Ascending aorta (tissue), 2 donors: ENCODE results near the gene STAB1. TPM values are rescaled to one million over a fixed set of nuclear protein-coding genes. Genes with fewer than 3 reads are reported as not detected.

ENCODE experiments used
- DNase-seq, 2 donors: peaks; one replicate each; pipeline ENCODE4 v3.0.0-alpha.2; 2019; ENCODE audit warnings: low spot score in 2 of 2
- H3K27ac ChIP-seq, 2 donors: fragments of 200-600 bp; sonication (generic); one replicate each; pipeline ENCODE4 v1.5.1; 2016 to 2017; ENCODE audit warnings: mild to moderate bottlenecking in 1 of 2
- H3K27me3 ChIP-seq: fragments of 200-600 bp; sonication (generic); one replicate; pipeline ENCODE4 v1.5.1; 2017
- H3K36me3 ChIP-seq, 2 donors: fragments of 200-600 bp; sonication (generic); one replicate each; pipeline ENCODE4 v1.5.1; 2016
- H3K4me1 ChIP-seq, 2 donors: fragments of 200-600 bp; sonication (generic); one replicate each; pipeline ENCODE4 v1.5.1; 2016 to 2017; ENCODE audit warnings: mild to moderate bottlenecking in 1 of 2
- H3K4me3 ChIP-seq, 2 donors: fragments of 200-600 bp; sonication (generic); one replicate each; pipeline ENCODE4 v1.5.1; 2016 to 2017; ENCODE audit warnings: mild to moderate bottlenecking in 1 of 2
- H3K9me3 ChIP-seq, 2 donors: fragments of 200-600 bp; sonication (generic); one replicate each; pipeline ENCODE4 v1.5.1; 2016
- intact Hi-C: fragments of 100-400 bp; cut with DNase I; formaldehyde crosslinking; loops from one replicate; pipeline ENCODE4 v1.15.1; 2023
- total RNA-seq: library from RNA; depleted of rRNA; stranded (reverse); fragments of >200 nt; gene quantifications from one replicate; pipeline ENCODE4 v1.1.0, GENCODE V29; 2016
- TF ChIP-seq, protein P1 (sequence below), 3 experiments: fragments of 200-600 bp in 2 of 3; fragments of 450-650 bp in 1 of 3; sonication (generic) in 2 of 3; IDR thresholded peaks; one replicate each; pipeline ENCODE4 v1.5.1; 2016 to 2019; ENCODE audit warnings: antibody characterized with exemption in 3 of 3, mild to moderate bottlenecking in 1 of 3, moderate library complexity in 1 of 3

STAB1 gene
- total RNA-seq, 1 donor from 2014 or later: 363 TPM

DNA sequence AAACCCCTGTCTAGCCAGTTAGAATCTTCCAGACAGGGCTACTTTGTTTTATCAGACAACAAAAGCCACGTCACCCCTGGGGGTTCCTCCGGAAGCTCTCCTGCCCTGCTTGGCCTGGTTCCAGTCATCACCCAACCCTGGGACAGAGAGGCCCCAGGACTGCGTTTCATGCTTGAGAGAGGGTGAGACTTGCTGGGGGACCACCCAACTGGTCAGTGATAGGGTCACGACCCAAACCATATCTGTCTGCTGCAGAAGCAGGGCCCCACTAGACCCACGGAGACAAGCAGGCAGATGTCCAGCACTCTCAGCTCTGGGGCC, 37.3 kb downstream of the STAB1 start:
- intact Hi-C loops: loop anchor here (5.0 to 10.0 kb wide), 2 partner anchors 245 to 362 kb away; partner anchors contain the start of genes GLYCTK and STIMATE
- no peaks in the 10 kb centered on the region for H3K9me3 ChIP-seq
- peaks cover 2 to 10% of the 10 kb centered on the region in 2 donors for H3K36me3 ChIP-seq
- H3K27ac ChIP-seq: peak overlapping the region; percentile 49 to 80
- H3K27me3 ChIP-seq: no peaks in the 10 kb centered on the region
- DNase-seq: peak in 1 of 2 donors; percentile 73
- peak overlapping the region; percentile 64 to 66 for H3K4me3 ChIP-seq
- TF ChIP-seq, protein P1, sequence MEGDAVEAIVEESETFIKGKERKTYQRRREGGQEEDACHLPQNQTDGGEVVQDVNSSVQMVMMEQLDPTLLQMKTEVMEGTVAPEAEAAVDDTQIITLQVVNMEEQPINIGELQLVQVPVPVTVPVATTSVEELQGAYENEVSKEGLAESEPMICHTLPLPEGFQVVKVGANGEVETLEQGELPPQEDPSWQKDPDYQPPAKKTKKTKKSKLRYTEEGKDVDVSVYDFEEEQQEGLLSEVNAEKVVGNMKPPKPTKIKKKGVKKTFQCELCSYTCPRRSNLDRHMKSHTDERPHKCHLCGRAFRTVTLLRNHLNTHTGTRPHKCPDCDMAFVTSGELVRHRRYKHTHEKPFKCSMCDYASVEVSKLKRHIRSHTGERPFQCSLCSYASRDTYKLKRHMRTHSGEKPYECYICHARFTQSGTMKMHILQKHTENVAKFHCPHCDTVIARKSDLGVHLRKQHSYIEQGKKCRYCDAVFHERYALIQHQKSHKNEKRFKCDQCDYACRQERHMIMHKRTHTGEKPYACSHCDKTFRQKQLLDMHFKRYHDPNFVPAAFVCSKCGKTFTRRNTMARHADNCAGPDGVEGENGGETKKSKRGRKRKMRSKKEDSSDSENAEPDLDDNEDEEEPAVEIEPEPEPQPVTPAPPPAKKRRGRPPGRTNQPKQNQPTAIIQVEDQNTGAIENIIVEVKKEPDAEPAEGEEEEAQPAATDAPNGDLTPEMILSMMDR (IDR thresholded peaks at IDR 0.05): no peak
- H3K4me1 ChIP-seq: peaks cover 7 to 20% of the 10 kb centered on the region in 2 donors

DNA sequence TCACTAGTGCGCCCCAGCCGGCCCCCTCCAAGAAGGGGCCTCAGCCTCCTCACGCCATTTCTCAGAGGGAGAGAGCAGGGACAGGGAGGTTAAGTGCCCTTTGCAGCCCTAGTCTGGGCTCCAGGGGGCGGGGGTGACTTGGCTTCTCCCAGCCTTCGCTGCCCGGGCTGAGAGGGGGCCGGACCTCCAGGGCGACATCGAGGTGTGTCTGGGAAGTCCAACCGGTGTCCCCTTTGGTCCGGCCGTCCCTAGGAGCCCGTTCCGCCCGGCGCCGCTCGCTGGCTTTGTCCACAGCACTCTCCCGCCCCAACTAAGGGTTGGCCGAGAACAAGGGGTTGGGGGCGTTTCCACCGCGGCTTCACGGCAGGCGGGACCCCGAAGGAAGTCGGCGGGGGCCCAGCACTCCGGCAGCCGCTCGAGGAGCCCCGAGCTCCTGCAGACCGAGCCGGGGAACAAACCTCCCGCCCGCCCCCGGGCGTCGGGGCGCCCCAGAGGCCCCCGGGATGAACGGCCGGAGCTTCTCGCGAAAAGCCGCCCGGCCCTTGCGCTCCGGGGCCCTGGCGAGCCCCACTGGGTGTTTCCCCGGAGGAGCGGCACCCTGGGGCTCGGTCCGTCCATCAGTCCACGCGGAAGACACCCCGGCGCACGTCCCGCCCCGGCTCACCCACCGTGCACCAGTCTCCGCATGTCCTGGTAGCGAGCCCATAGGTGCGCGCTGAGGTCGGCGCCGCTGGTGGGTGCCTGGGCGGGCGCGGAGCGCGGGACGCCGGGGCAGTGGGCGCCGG, 37.9 kb downstream of the STAB1 start:
- intact Hi-C loops: loop anchor here (5.0 to 10.0 kb wide), 2 partner anchors 246 to 362 kb away; partner anchors contain the start of genes GLYCTK and STIMATE
- peak in 1 of 2 donors; percentile 67 for DNase-seq
- H3K4me1 ChIP-seq: peaks cover 13 to 25% of the 10 kb centered on the region in 2 donors

DNA sequence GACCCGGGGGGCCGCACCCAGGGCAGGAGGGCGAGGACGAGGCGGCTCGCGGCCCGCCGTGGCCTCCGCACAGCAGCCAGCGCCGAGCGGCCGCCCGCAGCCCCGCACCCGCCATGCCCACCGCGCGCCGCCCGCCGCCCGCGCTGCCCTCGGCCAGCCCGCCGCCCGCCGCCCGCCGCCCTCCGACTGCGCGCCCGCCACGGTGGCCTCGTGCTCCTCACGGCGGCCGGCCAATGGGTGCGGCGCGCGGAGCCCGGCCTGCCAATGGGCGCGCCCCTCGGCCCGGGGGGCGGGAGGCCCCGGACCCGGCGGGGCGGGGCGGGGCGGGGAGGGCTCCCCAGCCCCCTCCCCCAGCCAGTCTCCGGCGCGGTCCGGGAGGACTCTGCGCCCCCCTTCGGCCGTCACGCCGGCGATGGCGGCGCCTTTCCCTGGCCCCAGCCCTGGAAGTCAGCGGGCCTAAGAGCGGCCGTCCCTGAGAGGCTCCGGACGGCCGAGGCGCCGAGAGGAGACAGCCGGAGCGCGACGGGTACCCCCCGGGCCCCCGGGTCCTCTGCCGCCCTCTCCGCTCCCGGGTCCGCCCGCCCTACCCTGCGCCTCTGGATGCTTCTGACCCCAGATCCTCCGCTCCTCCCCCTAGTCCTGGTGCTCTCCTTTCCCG, 38.6 kb downstream of the STAB1 start, which contains the start of gene NT5DC2:
NT5DC2 (minus strand) TSS at position 235 of the 658 bp plus-strand sequence; CDS start at position 115, 120 bp downstream.
- TF ChIP-seq, protein P1 (IDR thresholded peaks at IDR 0.05): no peak
- peak in 1 of 2 donors; percentile 86 for DNase-seq
- H3K4me1 ChIP-seq: peaks cover 15 to 31% of the 10 kb centered on the region in 2 donors
- H3K27ac ChIP-seq: peak within 1 kb of the TSS; percentile 79 to 89
- no peaks in the 10 kb centered on the region for H3K9me3 ChIP-seq
- peak within 1 kb of the TSS; percentile 78 to 80 for H3K4me3 ChIP-seq
- intact Hi-C loops: loop anchor here (5.0 to 10.0 kb wide), 2 partner anchors 246 to 361 kb away; partner anchors contain the start of genes GLYCTK and STIMATE
- no peaks in the 10 kb centered on the region for H3K36me3 ChIP-seq
- no peaks in the 10 kb centered on the region for H3K27me3 ChIP-seq

More for the DNA sequence above, 37.9 kb downstream of the STAB1 start:
- Histone ChIP-seq H3K27me3 (no peaks in the 10 kb centered on the region), H3K27ac (peak overlapping the region; percentile 49 to 80), H3K36me3 (peaks cover 0 to 5% of the 10 kb centered on the region in 2 donors), H3K9me3 (no peaks in the 10 kb centered on the region), H3K4me3 (peak overlapping the region; percentile 64 to 66)
- TF ChIP-seq, protein P1 (IDR thresholded peaks at IDR 0.05): no peak

DNA sequence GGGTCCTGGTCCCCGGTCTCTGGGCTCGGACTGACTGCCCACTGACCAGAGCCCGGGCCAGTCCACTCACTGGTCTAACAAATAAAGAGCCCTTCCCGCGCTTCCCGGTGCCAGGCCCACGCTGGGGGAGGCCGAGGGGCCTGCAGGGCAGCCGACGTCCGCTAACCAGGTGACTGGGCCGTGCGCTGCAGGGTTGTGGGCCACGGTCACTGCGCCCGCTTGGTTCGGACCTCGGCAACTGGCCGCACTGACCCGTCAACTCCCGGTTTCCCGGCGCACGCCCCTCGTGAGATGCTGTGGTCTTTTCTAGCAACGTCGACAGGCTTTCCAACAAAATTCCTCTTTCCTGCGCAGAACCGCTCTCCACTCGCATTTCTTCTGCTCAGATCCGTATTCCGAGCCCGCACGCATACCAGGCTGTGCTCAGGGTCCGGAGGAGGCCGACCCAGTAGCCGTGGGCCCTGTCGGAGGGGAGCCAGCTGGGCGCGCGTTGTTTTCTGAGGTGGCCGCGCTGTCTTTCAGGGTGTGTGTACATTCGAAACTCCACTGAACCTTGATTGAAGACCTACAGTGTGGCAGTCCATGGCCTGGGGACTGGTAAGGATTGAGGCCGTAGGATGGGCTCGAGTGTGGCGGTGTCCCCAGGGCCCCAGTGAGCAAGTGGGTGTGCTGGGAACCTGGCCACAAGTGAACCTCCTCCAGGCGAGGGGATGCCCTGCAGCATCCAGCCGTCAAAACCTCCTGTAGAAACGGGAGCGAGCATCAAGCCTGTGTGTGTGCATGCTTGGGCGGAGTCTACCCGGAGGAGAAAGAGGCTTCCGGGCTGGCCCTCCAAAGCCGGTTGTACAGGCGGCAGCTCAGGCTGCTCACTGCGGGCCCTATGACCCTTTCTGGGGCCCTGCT, 39.4 kb downstream of the STAB1 start:
- H3K4me1 ChIP-seq: peaks cover 15 to 35% of the 10 kb centered on the region in 2 donors
- H3K4me3 ChIP-seq: peak overlapping the region; percentile 78 to 80
- TF ChIP-seq, protein P1 (IDR thresholded peaks at IDR 0.05): no peak
- H3K27ac ChIP-seq: peak overlapping the region; percentile 79 to 89
- peak in 1 of 2 donors; percentile 76 for DNase-seq
- H3K36me3 ChIP-seq: no peaks in the 10 kb centered on the region
- H3K9me3 ChIP-seq: no peaks in the 10 kb centered on the region
- H3K27me3 ChIP-seq: no peaks in the 10 kb centered on the region
- intact Hi-C loops: loop anchor here (5.0 to 10.0 kb wide), 4 partner anchors 153 to 382 kb away; partner anchors contain the start of genes GLYCTK, GNL3, PBRM1 and POC1A
